ENCODE measurements around the gene ANKRD44.

The ANKRD44 gene

DNA sequence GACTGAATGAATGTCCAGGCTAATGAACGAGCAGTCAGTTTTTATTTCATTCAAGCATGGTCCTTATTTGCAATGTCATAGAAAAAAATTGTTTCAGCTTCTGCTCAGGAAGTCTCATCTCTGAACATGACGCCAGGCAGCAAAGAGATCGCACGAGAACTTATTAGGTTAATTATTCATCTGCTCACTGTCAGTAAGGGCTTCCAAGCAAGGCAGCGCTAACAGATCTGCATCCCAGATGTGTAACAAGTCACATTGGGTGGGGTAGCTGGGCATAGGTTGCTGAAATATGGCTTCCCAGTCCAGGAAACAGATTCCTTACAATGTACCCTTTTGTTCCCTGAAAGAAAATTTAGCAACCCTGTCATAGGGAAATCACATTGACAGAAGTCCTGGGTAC, 63.5 kb downstream of the ANKRD44 start:
- Histone ChIP-seq H3K9me3 (ENCODE audit: control insufficient read depth, insufficient read depth, low read length) (no peaks in the 10 kb centered on the region), H3K27me3 (ENCODE audit: control insufficient read depth, low read length) (no peaks in the 10 kb centered on the region), H3K4me2 (ENCODE audit: low read length) (no peak overlapping the region), H3K36me3 (ENCODE audit: control insufficient read depth, low read length) (peaks cover 16% of the 10 kb centered on the region), H3K9me2 (replicated peaks; ENCODE audit: control insufficient read depth, low read length) (no peaks in the 10 kb centered on the region), H3K4me1 (ENCODE audit: control insufficient read depth, low read length) (peaks cover 33% of the 10 kb centered on the region), H3K79me2 (ENCODE audit: control insufficient read depth, low read length) (peaks cover 44% of the 10 kb centered on the region), H3K27ac (ENCODE audit: low read depth, low read length) (no peak overlapping the region), H4K20me1 (ENCODE audit: control insufficient read depth, insufficient read depth, low read depth, low read length) (no peaks in the 10 kb centered on the region), H3F3A (ENCODE audit: control insufficient read depth, insufficient read depth) (peaks cover 4% of the 10 kb centered on the region; the same call in 1 of the 2 replicates), H3K4me3 (ENCODE audit: low read length) (no peak overlapping the region)
- no peak for TF ChIP-seq EZH2phosphoT487 (IDR thresholded peaks at IDR 0.05; ENCODE audit: borderline replicate concordance, low read length)
- TF ChIP-seq, protein P1, sequence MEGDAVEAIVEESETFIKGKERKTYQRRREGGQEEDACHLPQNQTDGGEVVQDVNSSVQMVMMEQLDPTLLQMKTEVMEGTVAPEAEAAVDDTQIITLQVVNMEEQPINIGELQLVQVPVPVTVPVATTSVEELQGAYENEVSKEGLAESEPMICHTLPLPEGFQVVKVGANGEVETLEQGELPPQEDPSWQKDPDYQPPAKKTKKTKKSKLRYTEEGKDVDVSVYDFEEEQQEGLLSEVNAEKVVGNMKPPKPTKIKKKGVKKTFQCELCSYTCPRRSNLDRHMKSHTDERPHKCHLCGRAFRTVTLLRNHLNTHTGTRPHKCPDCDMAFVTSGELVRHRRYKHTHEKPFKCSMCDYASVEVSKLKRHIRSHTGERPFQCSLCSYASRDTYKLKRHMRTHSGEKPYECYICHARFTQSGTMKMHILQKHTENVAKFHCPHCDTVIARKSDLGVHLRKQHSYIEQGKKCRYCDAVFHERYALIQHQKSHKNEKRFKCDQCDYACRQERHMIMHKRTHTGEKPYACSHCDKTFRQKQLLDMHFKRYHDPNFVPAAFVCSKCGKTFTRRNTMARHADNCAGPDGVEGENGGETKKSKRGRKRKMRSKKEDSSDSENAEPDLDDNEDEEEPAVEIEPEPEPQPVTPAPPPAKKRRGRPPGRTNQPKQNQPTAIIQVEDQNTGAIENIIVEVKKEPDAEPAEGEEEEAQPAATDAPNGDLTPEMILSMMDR (IDR thresholded peaks at IDR 0.05; ENCODE audit: low read depth, low read length, poor library complexity, severe bottlenecking), result no peak

DNA sequence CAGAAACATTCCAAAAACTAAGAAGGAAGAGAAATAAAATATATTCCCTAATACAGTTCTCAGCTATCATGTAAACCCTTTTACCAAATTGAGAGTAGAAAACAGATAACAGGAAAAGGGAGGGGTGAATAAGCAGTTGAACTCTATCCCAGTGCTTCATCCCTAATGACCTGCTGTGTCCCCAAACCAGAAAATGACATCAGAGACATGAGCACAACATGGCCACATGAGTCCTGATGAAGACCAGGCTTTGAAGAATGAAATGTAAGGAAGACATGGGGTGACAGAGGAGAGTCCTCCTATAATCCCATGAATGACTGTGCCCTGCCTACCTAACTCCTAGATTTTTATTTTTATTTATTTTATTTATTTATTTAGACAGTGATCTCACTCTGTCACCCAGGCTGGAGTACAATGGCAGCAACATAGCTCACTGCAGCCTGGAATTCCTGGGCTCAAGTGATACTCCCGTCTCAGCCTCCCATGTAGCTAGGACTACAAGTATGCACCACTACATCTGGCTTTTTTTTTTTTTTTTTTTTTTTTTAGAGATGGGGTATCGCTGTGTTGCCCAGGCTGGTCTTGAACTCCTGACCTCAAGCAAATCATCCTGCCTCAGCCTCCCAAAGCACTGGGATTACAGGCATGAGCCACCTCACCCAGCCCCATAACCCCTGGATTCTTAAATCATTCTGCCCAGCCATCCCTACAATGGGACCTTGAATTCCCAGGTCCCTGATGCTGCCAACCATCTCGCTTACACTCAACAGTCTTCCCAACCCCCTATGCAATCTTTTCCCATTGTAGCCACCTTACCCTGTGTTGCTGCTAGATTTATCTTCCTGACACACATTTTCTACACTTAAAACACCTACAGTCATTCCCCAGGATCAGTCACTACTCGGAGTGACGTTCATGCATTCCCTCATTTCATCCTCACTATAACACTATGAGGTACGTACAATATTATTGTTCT, 64.5 kb downstream of the ANKRD44 start:
- Histone ChIP-seq H3K9me3 (ENCODE audit: control insufficient read depth, insufficient read depth, low read length) (no peaks in the 10 kb centered on the region), H3K27me3 (ENCODE audit: control insufficient read depth, low read length) (no peaks in the 10 kb centered on the region), H3K36me3 (ENCODE audit: control insufficient read depth, low read length) (peaks cover 16% of the 10 kb centered on the region), H3K4me2 (ENCODE audit: low read length) (no peak overlapping the region), H4K20me1 (ENCODE audit: control insufficient read depth, insufficient read depth, low read depth, low read length) (no peaks in the 10 kb centered on the region), H3K27ac (ENCODE audit: low read depth, low read length) (no peak overlapping the region), H3K9me2 (replicated peaks; ENCODE audit: control insufficient read depth, low read length) (no peaks in the 10 kb centered on the region), H3F3A (ENCODE audit: control insufficient read depth, insufficient read depth) (peaks cover 3% of the 10 kb centered on the region; the same call in 1 of the 2 replicates), H3K4me3 (ENCODE audit: low read length) (no peak overlapping the region), H3K4me1 (ENCODE audit: control insufficient read depth, low read length) (peaks cover 43% of the 10 kb centered on the region), H3K79me2 (ENCODE audit: control insufficient read depth, low read length) (peaks cover 43% of the 10 kb centered on the region)
- TF ChIP-seq EZH2phosphoT487 (IDR thresholded peaks at IDR 0.05; ENCODE audit: borderline replicate concordance, low read length), result no peak
- TF ChIP-seq, protein P1 (IDR thresholded peaks at IDR 0.05; ENCODE audit: low read depth, low read length, poor library complexity, severe bottlenecking), result no peak

DNA sequence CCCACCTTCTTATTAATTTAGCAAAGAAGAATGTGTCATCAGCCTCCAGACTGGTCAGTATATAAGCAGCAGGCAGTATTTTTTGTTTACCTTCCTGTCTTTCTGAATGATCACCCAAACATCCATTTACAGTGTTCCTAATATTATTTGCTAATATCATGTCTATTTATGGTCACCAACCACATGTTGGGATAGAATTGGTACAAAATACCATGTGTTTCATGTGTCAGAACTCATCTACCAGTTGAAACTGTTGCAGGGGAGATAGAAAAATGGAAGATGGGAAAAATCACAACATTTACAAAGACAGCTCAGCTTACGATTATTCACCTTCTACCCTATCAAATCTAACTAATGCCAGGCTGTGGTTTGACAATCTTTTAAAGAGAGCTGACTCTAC, 66.2 kb downstream of the ANKRD44 start:
- no peak overlapping the region for H3K4me2 ChIP-seq (ENCODE audit: low read length)
- no peak overlapping the region for H3K27ac ChIP-seq (ENCODE audit: low read depth, low read length)
- H3F3A ChIP-seq (ENCODE audit: control insufficient read depth, insufficient read depth), result peaks cover 3% of the 10 kb centered on the region; the same call in 1 of the 2 replicates
- no peaks in the 10 kb centered on the region for H3K9me2 ChIP-seq (replicated peaks; ENCODE audit: control insufficient read depth, low read length)
- TF ChIP-seq, protein P1 (IDR thresholded peaks at IDR 0.05; ENCODE audit: low read depth, low read length, poor library complexity, severe bottlenecking), result no peak
- TF ChIP-seq EZH2phosphoT487 (IDR thresholded peaks at IDR 0.05; ENCODE audit: borderline replicate concordance, low read length), result no peak
- no peaks in the 10 kb centered on the region for H4K20me1 ChIP-seq (ENCODE audit: control insufficient read depth, insufficient read depth, low read depth, low read length)
- peaks cover 8% of the 10 kb centered on the region for H3K36me3 ChIP-seq (ENCODE audit: control insufficient read depth, low read length)
- H3K27me3 ChIP-seq (ENCODE audit: control insufficient read depth, low read length), result no peaks in the 10 kb centered on the region
- H3K4me3 ChIP-seq (ENCODE audit: low read length), result no peak overlapping the region
- no peaks in the 10 kb centered on the region for H3K9me3 ChIP-seq (ENCODE audit: control insufficient read depth, insufficient read depth, low read length)
- peaks cover 52% of the 10 kb centered on the region for H3K4me1 ChIP-seq (ENCODE audit: control insufficient read depth, low read length)
- peaks cover 47% of the 10 kb centered on the region for H3K79me2 ChIP-seq (ENCODE audit: control insufficient read depth, low read length)

All from DOHH2 (cell line).